Endothelial cell of umbilical vein (primary cell): Measurements from ENCODE around the gene GPR87. TPM values are rescaled to one million over a fixed set of nuclear protein-coding genes. Genes with fewer than 3 reads are reported as not detected.

Experiments used
- BruUV-seq: library from RNA; stranded (reverse); fragments of 400-500 nt; replicated peaks from 2 replicates; lab custom pipeline; 2021; lab: Mats Ljungman, UMichigan
- CTCF ChIA-PET: fragments of 300-600, 350-600 bp; sonication (Branson Sonifier 250); formaldehyde crosslinking; loops from one replicate; lab custom pipeline; 2021; ENCODE audit warnings: antibody characterized with exemption, inconsistent platforms; lab: Charles Lee
- POLR2A ChIA-PET: fragments of 300-600, 350-600 bp; sonication (Branson Sonifier 250); formaldehyde crosslinking; loops from one replicate; lab custom pipeline; 2021; ENCODE audit warnings: antibody characterized with exemption, inconsistent platforms; lab: Charles Lee
- DNase-seq: peaks from one replicate; pipeline ENCODE4 v3.0.0-alpha.2; 2011; ENCODE audit warnings: low read depth, low spot score
- FAIRE-seq: peaks from 2 replicates; lab custom pipeline; 2011; peaks lifted over from hg19 to GRCh38; lab: Jason Lieb, UNC
- H2AFZ ChIP-seq: 2 replicates; pipeline ENCODE4 v1.6.0; 2012; ENCODE audit warnings: low read depth, low read length, control low read depth, inconsistent platforms
- H3K27ac ChIP-seq: 2 replicates; pipeline ENCODE4 v1.5.1; 2011; ENCODE audit warnings: low read depth, mild to moderate bottlenecking, control low read depth, low read length, moderate library complexity; ENCODE audit not compliant: insufficient read depth
- H3K27me3 ChIP-seq, 2 experiments: 2 replicates each; pipeline versions ENCODE4 v1.6.0 to v1.6.1; 2011; ENCODE audit warnings: low read length in 2 of 2, mixed read lengths in 1 of 2; ENCODE audit not compliant: control insufficient read depth in 2 of 2, insufficient read depth in 2 of 2
- H3K36me3 ChIP-seq, 2 experiments: 2 replicates in 1 of 2; 3 replicates in 1 of 2; pipeline ENCODE4 v1.5.1; 2011; ENCODE audit warnings: low read length in 2 of 2, mild to moderate bottlenecking in 1 of 2, moderate library complexity in 1 of 2; ENCODE audit not compliant: control insufficient read depth in 2 of 2, insufficient read depth in 2 of 2; ENCODE audit errors: extremely low read depth in 1 of 2
- H3K4me1 ChIP-seq: 3 replicates; pipeline ENCODE4 v1.5.1; 2011; ENCODE audit warnings: mild to moderate bottlenecking, low read length; ENCODE audit not compliant: control insufficient read depth, insufficient read depth; ENCODE audit errors: extremely low read depth
- H3K4me2 ChIP-seq: 2 replicates; pipeline ENCODE4 v1.6.1; 2011; ENCODE audit warnings: low read length, control low read depth, mixed read lengths; ENCODE audit not compliant: insufficient read depth
- H3K4me3 ChIP-seq, 3 experiments: fragments of 200-600 bp in 1 of 3; sonication (generic), shearing (Covaris generic) in 1 of 3; replicated peaks in 1 of 3; 2 replicates each; pipeline ENCODE4 v1.5.1; 2011 to 2016; ENCODE audit warnings: control low read depth in 3 of 3, low read length in 3 of 3, mild to moderate bottlenecking in 2 of 3, inconsistent platforms in 1 of 3, low read depth in 1 of 3, moderate library complexity in 1 of 3; ENCODE audit not compliant: insufficient read depth in 1 of 3
- H3K79me2 ChIP-seq: 2 replicates; pipeline ENCODE4 v1.6.0; 2012; ENCODE audit warnings: low read length, inconsistent platforms; ENCODE audit not compliant: control insufficient read depth, insufficient read depth
- H3K9ac ChIP-seq: replicated peaks from 2 replicates; pipeline ENCODE3; 2011; ENCODE audit warnings: low read length, control low read depth; ENCODE audit not compliant: insufficient read depth; ENCODE audit errors: extremely low read depth
- H3K9me1 ChIP-seq: replicated peaks from 3 replicates; pipeline ENCODE4 v1.6.0; 2011; ENCODE audit warnings: mild to moderate bottlenecking, low read length; ENCODE audit not compliant: control insufficient read depth, insufficient read depth; ENCODE audit errors: extremely low read depth
- H3K9me3 ChIP-seq: replicated peaks from 2 replicates; pipeline ENCODE4 v1.5.1; 2012; ENCODE audit warnings: low read length, inconsistent platforms; ENCODE audit not compliant: control insufficient read depth, insufficient read depth
- H4K20me1 ChIP-seq: replicated peaks from 2 replicates; pipeline ENCODE3; 2011; ENCODE audit warnings: mild to moderate bottlenecking, low read length; ENCODE audit not compliant: control insufficient read depth, insufficient read depth; ENCODE audit errors: extremely low read depth
- CTCF ChIP-seq, 2 donors: IDR thresholded peaks; 1 replicate in 1 of 2; 2 replicates in 1 of 2; pipeline ENCODE4 v1.5.1; 2011; ENCODE audit warnings: low read length in 2 of 2, mild to moderate bottlenecking in 2 of 2, moderate library complexity in 2 of 2, control low read depth in 1 of 2, inconsistent platforms in 1 of 2, low read depth in 1 of 2; ENCODE audit not compliant: insufficient read depth in 1 of 2; ENCODE audit errors: extremely low read depth in 1 of 2
- EZH2 ChIP-seq: IDR thresholded peaks from 2 replicates; pipeline ENCODE4 v1.6.1; 2012; ENCODE audit warnings: borderline replicate concordance, low read depth, mild to moderate bottlenecking, moderate library complexity, low read length, inconsistent platforms; ENCODE audit not compliant: severe bottlenecking
- FOS ChIP-seq: IDR thresholded peaks from 2 replicates; pipeline ENCODE4 v1.6.1; 2011; ENCODE audit warnings: mild to moderate bottlenecking, low read length, moderate library complexity, borderline replicate concordance; ENCODE audit not compliant: insufficient read depth
- GATA2 ChIP-seq: IDR thresholded peaks from 2 replicates; pipeline ENCODE4 v1.7.0; 2011; ENCODE audit warnings: low read depth, mild to moderate bottlenecking, moderate library complexity, mixed read lengths, low read length; ENCODE audit not compliant: insufficient read length, insufficient read depth
- JUN ChIP-seq: IDR thresholded peaks from 2 replicates; pipeline ENCODE4 v1.6.1; 2011; ENCODE audit warnings: borderline replicate concordance, low read depth; ENCODE audit not compliant: insufficient read length, insufficient read depth
- MYC ChIP-seq: IDR thresholded peaks from one replicate; pipeline ENCODE4 v1.6.1; 2011; ENCODE audit warnings: mild to moderate bottlenecking, low read depth, low read length
- POLR2A ChIP-seq: IDR thresholded peaks from 2 replicates; pipeline ENCODE4 v1.6.1; 2012; ENCODE audit warnings: low read depth, mild to moderate bottlenecking, control low read depth, low read length
- POLR2AphosphoS5 ChIP-seq: IDR thresholded peaks from 2 replicates; pipeline ENCODE4 v1.6.1; 2012; ENCODE audit warnings: low read depth, mild to moderate bottlenecking, control low read depth, low read length, moderate library complexity; ENCODE audit not compliant: insufficient read depth
- dilution Hi-C: fragments of 300-500 bp; cut with MboI; formaldehyde crosslinking; loops from one replicate; pipeline ENCODE4 v1.15.0; 2019; ENCODE audit warnings: low sequenced_read_pairs; ENCODE audit not compliant: extremely low pct_ligation_motif_present
- intact Hi-C: fragments of 100-400 bp; cut with micrococcal nuclease; formaldehyde crosslinking; loops from one replicate; pipeline ENCODE4 v1.10.0; 2022
- polyA plus RNA-seq, 4 experiments: library from polyadenylated mRNA; depleted of rRNA in 3 of 4; stranded (reverse) in 3 of 4; unstranded in 1 of 4; fragments of >200 nt; gene quantifications; 2 replicates each; pipeline versions ENCODE4 v1.2.1 to v1.2.3, GENCODE V29; 2011 to 2012; ENCODE audit warnings: missing spikeins in 1 of 4
- total RNA-seq: library from RNA; stranded (reverse); gene quantifications from 2 replicates; pipeline ENCODE4 v1.2.3, GENCODE V29; 2021
- TF ChIP-seq, protein P1 (sequence below): IDR thresholded peaks from 2 replicates; pipeline ENCODE4 v1.6.1; 2011; ENCODE audit not compliant: insufficient read depth, insufficient read length

GPR87 gene
- total and polyA plus RNA-seq, 2 donors (not counting 3 experiments of a cell fraction or from before 2014, with no cell fraction given) = not detected

- no peaks in the 10 kb centered on the region for H4K20me1 ChIP-seq
- ChIA-PET CTCF (no interaction called here), POLR2A (no interaction called here)
- no peaks in the 10 kb centered on the region for H3K9me3 ChIP-seq
- dilution Hi-C loops (no loop called here), intact Hi-C loops (no loop called here)
- no TSS peak for BruUV-seq
- no peaks in the 10 kb centered on the region for H3K36me3 ChIP-seq
- FAIRE-seq (no peak), DNase-seq (no peak)
- no peak overlapping the region for H3K27ac ChIP-seq
- TF ChIP-seq GATA2 (no peak), CTCF (IDR thresholded peaks at IDR 0.05; ENCODE audit: extremely low read depth in 1 of 2, insufficient read depth in 1 of 2, low read depth in 1 of 2, low read length in 2 of 2) (no peak), POLR2A (no peak), JUN (no peak), MYC (no peak), EZH2 (no peak), FOS (no peak), POLR2AphosphoS5 (no peak)
- TF ChIP-seq, protein P1, sequence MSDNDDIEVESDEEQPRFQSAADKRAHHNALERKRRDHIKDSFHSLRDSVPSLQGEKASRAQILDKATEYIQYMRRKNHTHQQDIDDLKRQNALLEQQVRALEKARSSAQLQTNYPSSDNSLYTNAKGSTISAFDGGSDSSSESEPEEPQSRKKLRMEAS = no peak
- H3K4me2 ChIP-seq = no peak overlapping the region
- no peak overlapping the region for H2AFZ ChIP-seq
- no peaks in the 10 kb centered on the region for H3K4me1 ChIP-seq
- H3K27me3 ChIP-seq = no peaks in the 10 kb centered on the region
- H3K9ac ChIP-seq = no peak overlapping the region
- no peaks in the 10 kb centered on the region for H3K79me2 ChIP-seq
- H3K9me1 ChIP-seq = no peaks in the 10 kb centered on the region
- no peak overlapping the region for H3K4me3 ChIP-seq
Observed at GRCh38 chr3:151330379-151330778, 13.8 kb upstream of the GPR87 start.
